SK-N-SH treated with all-trans-retinoic acid at 6 μM for 48 hours (cell line): ENCODE data around the gene KANK3.

ENCODE experiments used
- ISL1 ChIP-seq: fragments of 250-450 bp; sonication (Bioruptor Pico); IDR thresholded peaks from 2 replicates; pipeline ENCODE4 v2.1.2; 2022; ENCODE audit warnings: mild to moderate bottlenecking, moderate library complexity
- OSR1 ChIP-seq: fragments of 250-450 bp; sonication (Bioruptor Pico); IDR thresholded peaks from 2 replicates; pipeline ENCODE4 v1.8.0; 2022; ENCODE audit warnings: moderate library complexity, mild to moderate bottlenecking, inconsistent platforms
- PPARA ChIP-seq: fragments of 250-450 bp; sonication (Bioruptor Pico); IDR thresholded peaks from 2 replicates; pipeline ENCODE4 v1.5.0; 2020; ENCODE audit warnings: mild to moderate bottlenecking, borderline replicate concordance
- RARB ChIP-seq: fragments of 250-450 bp; sonication (Bioruptor Pico); IDR thresholded peaks from 2 replicates; pipeline ENCODE4 v1.8.0; 2021; ENCODE audit warnings: mild to moderate bottlenecking, moderate library complexity
- ZFP3 ChIP-seq: fragments of 250-450 bp; sonication (Bioruptor Pico); IDR thresholded peaks from 2 replicates; pipeline ENCODE4 v1.5.0; 2020; ENCODE audit warnings: mild to moderate bottlenecking, moderate library complexity
- TF ChIP-seq, protein P1 (sequence below): fragments of 250-450 bp; sonication (Bioruptor Pico); IDR thresholded peaks from 2 replicates; pipeline ENCODE4 v1.8.0; 2020; ENCODE audit warnings: mild to moderate bottlenecking, moderate library complexity, borderline replicate concordance
- TF ChIP-seq, protein P2 (sequence below): fragments of 250-450 bp; sonication (Bioruptor Pico); IDR thresholded peaks from 2 replicates; pipeline ENCODE4 v1.8.0; 2021; ENCODE audit warnings: low read depth, mild to moderate bottlenecking, moderate library complexity, borderline replicate concordance
- TF ChIP-seq, protein P3 (sequence below): fragments of 250-450 bp; sonication (Bioruptor Pico); IDR thresholded peaks from 2 replicates; pipeline ENCODE4 v1.5.0; 2020; ENCODE audit warnings: mild to moderate bottlenecking, moderate library complexity

DNA sequence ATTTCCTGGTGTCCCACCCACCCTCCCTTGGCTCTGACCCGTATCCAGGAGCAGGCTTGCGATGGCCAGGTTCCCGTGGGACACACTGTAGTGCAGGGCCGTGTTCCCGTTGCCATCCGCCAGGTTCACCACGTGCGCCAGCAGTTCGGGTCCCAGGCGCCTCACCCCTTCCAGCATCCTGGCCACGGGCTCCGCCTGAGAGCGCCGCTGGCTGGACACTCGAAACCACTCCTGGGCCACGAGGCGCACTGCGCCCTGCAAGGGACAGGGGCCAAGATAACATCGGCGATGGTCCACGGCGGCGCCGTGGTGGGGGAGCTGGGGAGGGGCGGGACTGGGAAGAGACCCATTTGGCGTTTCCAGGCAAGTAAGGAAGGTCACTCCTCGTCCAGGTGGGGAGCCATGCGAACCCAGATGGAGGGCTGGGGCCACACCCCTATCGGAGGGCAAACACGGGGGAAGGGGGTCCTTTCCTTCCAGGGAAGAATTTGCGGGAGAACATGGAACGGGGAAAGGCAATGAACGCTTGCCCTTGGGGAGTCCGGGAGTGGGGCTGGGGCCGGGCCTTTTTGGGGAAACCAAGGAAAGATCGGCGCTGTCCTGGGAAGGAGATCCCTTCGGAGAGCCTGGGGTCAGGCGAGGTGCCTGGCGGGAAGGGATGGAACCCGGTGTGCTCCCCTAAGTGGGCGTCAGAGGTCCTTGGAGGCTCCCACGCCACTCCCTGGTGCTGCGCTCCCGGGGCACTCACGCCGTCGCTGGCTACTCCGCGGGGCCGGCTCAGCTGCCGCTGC is 9.9 kb downstream of the KANK3 start:
- TF ChIP-seq, protein P1, sequence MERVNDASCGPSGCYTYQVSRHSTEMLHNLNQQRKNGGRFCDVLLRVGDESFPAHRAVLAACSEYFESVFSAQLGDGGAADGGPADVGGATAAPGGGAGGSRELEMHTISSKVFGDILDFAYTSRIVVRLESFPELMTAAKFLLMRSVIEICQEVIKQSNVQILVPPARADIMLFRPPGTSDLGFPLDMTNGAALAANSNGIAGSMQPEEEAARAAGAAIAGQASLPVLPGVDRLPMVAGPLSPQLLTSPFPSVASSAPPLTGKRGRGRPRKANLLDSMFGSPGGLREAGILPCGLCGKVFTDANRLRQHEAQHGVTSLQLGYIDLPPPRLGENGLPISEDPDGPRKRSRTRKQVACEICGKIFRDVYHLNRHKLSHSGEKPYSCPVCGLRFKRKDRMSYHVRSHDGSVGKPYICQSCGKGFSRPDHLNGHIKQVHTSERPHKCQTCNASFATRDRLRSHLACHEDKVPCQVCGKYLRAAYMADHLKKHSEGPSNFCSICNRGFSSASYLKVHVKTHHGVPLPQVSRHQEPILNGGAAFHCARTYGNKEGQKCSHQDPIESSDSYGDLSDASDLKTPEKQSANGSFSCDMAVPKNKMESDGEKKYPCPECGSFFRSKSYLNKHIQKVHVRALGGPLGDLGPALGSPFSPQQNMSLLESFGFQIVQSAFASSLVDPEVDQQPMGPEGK (CRISPR knock-in tag), result no peak
- TF ChIP-seq RARB (no peak), PPARA (CRISPR knock-in tag) (no peak), ZFP3 (CRISPR knock-in tag) (no peak), OSR1 (CRISPR knock-in tag) (no peak), ISL1 (no peak)
- TF ChIP-seq, protein P2, sequence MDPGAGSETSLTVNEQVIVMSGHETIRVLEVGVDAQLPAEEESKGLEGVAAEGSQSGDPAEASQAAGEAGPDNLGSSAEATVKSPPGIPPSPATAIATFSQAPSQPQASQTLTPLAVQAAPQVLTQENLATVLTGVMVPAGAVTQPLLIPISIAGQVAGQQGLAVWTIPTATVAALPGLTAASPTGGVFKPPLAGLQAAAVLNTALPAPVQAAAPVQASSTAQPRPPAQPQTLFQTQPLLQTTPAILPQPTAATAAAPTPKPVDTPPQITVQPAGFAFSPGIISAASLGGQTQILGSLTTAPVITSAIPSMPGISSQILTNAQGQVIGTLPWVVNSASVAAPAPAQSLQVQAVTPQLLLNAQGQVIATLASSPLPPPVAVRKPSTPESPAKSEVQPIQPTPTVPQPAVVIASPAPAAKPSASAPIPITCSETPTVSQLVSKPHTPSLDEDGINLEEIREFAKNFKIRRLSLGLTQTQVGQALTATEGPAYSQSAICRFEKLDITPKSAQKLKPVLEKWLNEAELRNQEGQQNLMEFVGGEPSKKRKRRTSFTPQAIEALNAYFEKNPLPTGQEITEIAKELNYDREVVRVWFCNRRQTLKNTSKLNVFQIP (CRISPR knock-in tag), result no peak
- TF ChIP-seq, protein P3, sequence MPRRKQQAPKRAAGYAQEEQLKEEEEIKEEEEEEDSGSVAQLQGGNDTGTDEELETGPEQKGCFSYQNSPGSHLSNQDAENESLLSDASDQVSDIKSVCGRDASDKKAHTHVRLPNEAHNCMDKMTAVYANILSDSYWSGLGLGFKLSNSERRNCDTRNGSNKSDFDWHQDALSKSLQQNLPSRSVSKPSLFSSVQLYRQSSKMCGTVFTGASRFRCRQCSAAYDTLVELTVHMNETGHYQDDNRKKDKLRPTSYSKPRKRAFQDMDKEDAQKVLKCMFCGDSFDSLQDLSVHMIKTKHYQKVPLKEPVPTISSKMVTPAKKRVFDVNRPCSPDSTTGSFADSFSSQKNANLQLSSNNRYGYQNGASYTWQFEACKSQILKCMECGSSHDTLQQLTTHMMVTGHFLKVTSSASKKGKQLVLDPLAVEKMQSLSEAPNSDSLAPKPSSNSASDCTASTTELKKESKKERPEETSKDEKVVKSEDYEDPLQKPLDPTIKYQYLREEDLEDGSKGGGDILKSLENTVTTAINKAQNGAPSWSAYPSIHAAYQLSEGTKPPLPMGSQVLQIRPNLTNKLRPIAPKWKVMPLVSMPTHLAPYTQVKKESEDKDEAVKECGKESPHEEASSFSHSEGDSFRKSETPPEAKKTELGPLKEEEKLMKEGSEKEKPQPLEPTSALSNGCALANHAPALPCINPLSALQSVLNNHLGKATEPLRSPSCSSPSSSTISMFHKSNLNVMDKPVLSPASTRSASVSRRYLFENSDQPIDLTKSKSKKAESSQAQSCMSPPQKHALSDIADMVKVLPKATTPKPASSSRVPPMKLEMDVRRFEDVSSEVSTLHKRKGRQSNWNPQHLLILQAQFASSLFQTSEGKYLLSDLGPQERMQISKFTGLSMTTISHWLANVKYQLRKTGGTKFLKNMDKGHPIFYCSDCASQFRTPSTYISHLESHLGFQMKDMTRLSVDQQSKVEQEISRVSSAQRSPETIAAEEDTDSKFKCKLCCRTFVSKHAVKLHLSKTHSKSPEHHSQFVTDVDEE (CRISPR knock-in tag), result no peak
